NCI-H345 treated with DMSO at 0.1 percent for 48 hours (cell line): ENCODE results near the gene LDB1.

Experiments
- DNase-seq: peaks from one replicate; lab custom pipeline; 2025; ENCODE audit not compliant: unreplicated experiment; lab: John Stamatoyannopoulos, UW

LDB1 gene

GRCh38 chr10:102113956-102114857, 6.0 kb downstream of the LDB1 start:
- no peak for DNase-seq

- DNase-seq: no peak
Measured at GRCh38 chr10:102113261-102113955, 6.8 kb downstream of the LDB1 start.

GRCh38 chr10:102112210-102112817, 7.9 kb downstream of the LDB1 start:
- no peak for DNase-seq

GRCh38 chr10:102111276-102111675, 8.9 kb downstream of the LDB1 start:
- DNase-seq: no peak

GRCh38 chr10:102109166-102110116, 10.7 kb downstream of the LDB1 start:
- DNase-seq: no peak

- DNase-seq: no peak
Measured at GRCh38 chr10:102106998-102107397, 13.2 kb downstream of the LDB1 start.

- no peak for DNase-seq
Measured at GRCh38 chr10:102102421-102102820, 17.7 kb downstream of the LDB1 start.

GRCh38 chr10:102101152-102101551, 19.0 kb downstream of the LDB1 start:
- no peak for DNase-seq

- no peak for DNase-seq
Measured at GRCh38 chr10:102096449-102096848, 23.7 kb downstream of the LDB1 start.

GRCh38 chr10:102090772-102091171, 29.4 kb downstream of the LDB1 start:
- no peak for DNase-seq

- no peak for DNase-seq
Measured at GRCh38 chr10:102086196-102086595, 34.0 kb downstream of the LDB1 start.

- DNase-seq: no peak
Measured at GRCh38 chr10:102085336-102085735, 34.8 kb downstream of the LDB1 start.

- DNase-seq: no peak
Measured at GRCh38 chr10:102083541-102083940, 36.6 kb downstream of the LDB1 start.

- DNase-seq: peak; percentile 13
Measured at GRCh38 chr10:102072673-102073527, 47.3 kb downstream of the LDB1 start.

GRCh38 chr10:102069071-102069470, 51.1 kb downstream of the LDB1 start:
- DNase-seq: no peak

- peak; percentile 22 for DNase-seq
Measured at GRCh38 chr10:102068216-102068615, 52.0 kb downstream of the LDB1 start.

GRCh38 chr10:102067091-102067916, 52.9 kb downstream of the LDB1 start:
- no peak for DNase-seq

- no peak for DNase-seq
Measured at GRCh38 chr10:102066399-102067088, 53.6 kb downstream of the LDB1 start.
